Loucy (cell line): Measurements from ENCODE around the gene DPF1.

ENCODE experiments used
- EZH2phosphoT487 ChIP-seq: fragments of 200-600 bp; IDR thresholded peaks from 2 replicates; pipeline ENCODE4 v1.6.1; 2018; ENCODE audit warnings: antibody characterized with exemption, mild to moderate bottlenecking, moderate library complexity, borderline replicate concordance
- TF ChIP-seq, protein P1 (sequence below): fragments of 200-600 bp; sonication (generic); conservative IDR thresholded peaks from 2 replicates; pipeline ENCODE4 v1.5.1; 2014; ENCODE audit warnings: mild to moderate bottlenecking, antibody characterized with exemption, low read length

DNA sequence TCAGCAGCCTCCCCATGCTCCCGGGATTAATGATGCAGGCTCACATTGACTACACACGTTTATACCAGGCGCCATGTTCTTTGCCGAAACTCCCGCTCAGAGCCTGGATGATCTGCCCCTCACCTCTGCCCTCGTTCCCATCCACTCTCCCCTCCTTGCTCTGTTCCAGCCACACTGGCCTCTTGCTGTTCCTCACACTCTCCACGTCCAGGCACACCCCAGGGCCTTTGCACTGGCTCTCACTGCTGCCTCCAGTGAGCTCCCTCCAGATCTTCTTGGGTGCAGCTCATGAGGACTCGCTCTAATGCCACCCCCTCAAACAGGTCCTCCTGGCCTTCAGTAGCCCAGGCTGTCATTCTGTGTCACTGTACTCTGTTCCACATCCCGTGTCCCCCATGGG, 39.2 kb downstream of the DPF1 start:
- TF ChIP-seq, protein P1, sequence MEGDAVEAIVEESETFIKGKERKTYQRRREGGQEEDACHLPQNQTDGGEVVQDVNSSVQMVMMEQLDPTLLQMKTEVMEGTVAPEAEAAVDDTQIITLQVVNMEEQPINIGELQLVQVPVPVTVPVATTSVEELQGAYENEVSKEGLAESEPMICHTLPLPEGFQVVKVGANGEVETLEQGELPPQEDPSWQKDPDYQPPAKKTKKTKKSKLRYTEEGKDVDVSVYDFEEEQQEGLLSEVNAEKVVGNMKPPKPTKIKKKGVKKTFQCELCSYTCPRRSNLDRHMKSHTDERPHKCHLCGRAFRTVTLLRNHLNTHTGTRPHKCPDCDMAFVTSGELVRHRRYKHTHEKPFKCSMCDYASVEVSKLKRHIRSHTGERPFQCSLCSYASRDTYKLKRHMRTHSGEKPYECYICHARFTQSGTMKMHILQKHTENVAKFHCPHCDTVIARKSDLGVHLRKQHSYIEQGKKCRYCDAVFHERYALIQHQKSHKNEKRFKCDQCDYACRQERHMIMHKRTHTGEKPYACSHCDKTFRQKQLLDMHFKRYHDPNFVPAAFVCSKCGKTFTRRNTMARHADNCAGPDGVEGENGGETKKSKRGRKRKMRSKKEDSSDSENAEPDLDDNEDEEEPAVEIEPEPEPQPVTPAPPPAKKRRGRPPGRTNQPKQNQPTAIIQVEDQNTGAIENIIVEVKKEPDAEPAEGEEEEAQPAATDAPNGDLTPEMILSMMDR: no peak
- TF ChIP-seq EZH2phosphoT487: no peak
